C4-2B (cell line): ENCODE data around the gene GPER1.
"Not testable (repeated sequence)": the region's sequence is repeated elsewhere in the genome, so short reads cannot be mapped to it uniquely, and the experiment has no call there.

Source experiments
- CTCF ChIP-seq: fragments of 450-650 bp; conservative IDR thresholded peaks from 2 replicates; pipeline ENCODE4 v1.5.1; 2017; ENCODE audit warnings: mild to moderate bottlenecking
- ZFX ChIP-seq: fragments of 450-650 bp; IDR thresholded peaks from 2 replicates; pipeline ENCODE4 v1.6.1; 2017

- TF ChIP-seq CTCF, ZFX: not testable (repeated sequence)
Measured at GRCh38 chr7:1115171-1116045, 27.5 kb downstream of the GPER1 start.
